Testis (tissue), 3 donors: ENCODE measurements around the gene MS4A18. TPM values are rescaled to one million over a fixed set of nuclear protein-coding genes. Genes with fewer than 3 reads are reported as not detected.

Experiments used
- DNase-seq: peaks from one replicate; pipeline ENCODE4 v3.0.0-alpha.2; 2019
- H3K27ac ChIP-seq, 2 donors: fragments of 200-600 bp; sonication (generic); one replicate each; pipeline ENCODE4 v1.5.1; 2019
- H3K27me3 ChIP-seq: fragments of 200-600 bp; sonication (generic); one replicate; pipeline ENCODE4 v1.5.1; 2019
- H3K36me3 ChIP-seq: fragments of 200-600 bp; sonication (generic); one replicate; pipeline ENCODE4 v1.5.1; 2017; ENCODE audit warnings: low read depth; ENCODE audit errors: missing control alignments
- H3K4me1 ChIP-seq: fragments of 200-600 bp; sonication (generic); one replicate; pipeline ENCODE4 v1.5.1; 2019
- H3K4me3 ChIP-seq, 2 donors: fragments of 200-600 bp; sonication (generic); one replicate each; pipeline ENCODE4 v1.5.1; 2017 to 2019
- H3K9me3 ChIP-seq: fragments of 200-600 bp; sonication (generic); one replicate; pipeline ENCODE4 v1.5.1; 2017
- CTCF ChIP-seq, 3 experiments: fragments of 450-650 bp in 2 of 3; fragments of 200-600 bp in 1 of 3; sonication (generic) in 1 of 3; IDR thresholded peaks; one replicate each; pipeline ENCODE4 v1.5.1; 2016 to 2019; ENCODE audit warnings: antibody characterized with exemption in 3 of 3, mild to moderate bottlenecking in 2 of 3, moderate library complexity in 1 of 3
- POLR2A ChIP-seq: fragments of 450-650 bp; IDR thresholded peaks from one replicate; pipeline ENCODE4 v1.6.1; 2017; ENCODE audit warnings: antibody characterized with exemption, mild to moderate bottlenecking, moderate library complexity
- WGBS, 2 donors: methylation state at CpG; one replicate each; pipeline ENCODE4 v1.1.5; 2018; 5-methylcytosine and 5-hydroxymethylcytosine counted together
- intact Hi-C: fragments of 100-400 bp; cut with DNase I; formaldehyde crosslinking; loops from one replicate; pipeline ENCODE4 v1.15.1; 2023; ENCODE audit warnings: low total_unique reads
- polyA plus RNA-seq: library from polyadenylated mRNA; stranded (reverse); fragments of 350-450 nt; fragmentation: Illumina TruSeq; extraction: RNeasy Lipid Tissue Mini Kit (QIAGEN cat#74804); gene quantifications from one replicate; pipeline ENCODE4 v1.2.3, GENCODE V29; 2014; ENCODE audit warnings: low read depth, low replicate concordance; ENCODE audit not compliant: insufficient read depth
- total RNA-seq, 2 donors: library from RNA; depleted of rRNA; stranded (reverse); fragments of >200 nt; gene quantifications; one replicate each; pipeline ENCODE4 v1.2.3, GENCODE V29; 2016

The MS4A18 gene
- total and polyA plus RNA-seq, 3 donors from 2014 or later: 0.50 to 0.96 TPM; not detected in 1

- Histone ChIP-seq H3K27ac (no peak overlapping the region), H3K4me1 (no peaks in the 10 kb centered on the region), H3K9me3 (no peaks in the 10 kb centered on the region), H3K27me3 (no peaks in the 10 kb centered on the region), H3K36me3 (no peaks in the 10 kb centered on the region), H3K4me3 (no peak overlapping the region)
- no peak for DNase-seq
- WGBS, 2 donors: 48 to 57% methylated on average over 8 of the region's 8 CpGs
- intact Hi-C loops: no loop called here
- TF ChIP-seq CTCF (IDR thresholded peaks at IDR 0.05): no peak
- no peak for TF ChIP-seq POLR2A
Measured at GRCh38 chr11:60731586-60731985, 7.1 kb downstream of the MS4A18 start.

GRCh38 chr11:60734279-60734678 is 9.8 kb downstream of the MS4A18 start:
- Histone ChIP-seq H3K27ac (no peak overlapping the region), H3K36me3 (no peaks in the 10 kb centered on the region), H3K9me3 (no peaks in the 10 kb centered on the region), H3K4me3 (no peak overlapping the region), H3K27me3 (no peaks in the 10 kb centered on the region), H3K4me1 (no peaks in the 10 kb centered on the region)
- no peak for TF ChIP-seq POLR2A
- no peak for TF ChIP-seq CTCF (IDR thresholded peaks at IDR 0.05)
- WGBS, 2 donors: 93 to 95% methylated on average over 4 of the region's 4 CpGs
- intact Hi-C loops: no loop called here
- no peak for DNase-seq

- Histone ChIP-seq H3K36me3 (no peaks in the 10 kb centered on the region), H3K4me3 (no peak overlapping the region), H3K27ac (no peak overlapping the region), H3K9me3 (no peaks in the 10 kb centered on the region), H3K4me1 (no peaks in the 10 kb centered on the region), H3K27me3 (no peaks in the 10 kb centered on the region)
- 81 to 88% methylated on average over 7 of the region's 7 CpGs for WGBS, 2 donors
- intact Hi-C loops: no loop called here
- DNase-seq: no peak
- TF ChIP-seq POLR2A: no peak
Measured at GRCh38 chr11:60739114-60739513, 14.6 kb downstream of the MS4A18 start.

- no peak overlapping the region for H3K4me3 ChIP-seq
- H3K9me3 ChIP-seq: no peaks in the 10 kb centered on the region
- H3K27me3 ChIP-seq: no peaks in the 10 kb centered on the region
- no peak for DNase-seq
- H3K36me3 ChIP-seq: no peaks in the 10 kb centered on the region
- H3K27ac ChIP-seq: no peak overlapping the region
- H3K4me1 ChIP-seq: no peaks in the 10 kb centered on the region
- TF ChIP-seq CTCF (IDR thresholded peaks at IDR 0.05): no peak
- TF ChIP-seq POLR2A: no peak
- intact Hi-C loops: no loop called here
Measured at GRCh38 chr11:60740573-60740972, 16.1 kb downstream of the MS4A18 start.

- WGBS, 2 donors: 83 to 93% methylated on average over 3 of the region's 3 CpGs
- intact Hi-C loops: no loop called here
Measured at GRCh38 chr11:60741421-60741820, 16.9 kb downstream of the MS4A18 start.

More at GRCh38 chr11:60741421-60741820, 16.9 kb downstream of the MS4A18 start:
- Histone ChIP-seq H3K27me3 (no peaks in the 10 kb centered on the region), H3K36me3 (no peaks in the 10 kb centered on the region), H3K27ac (no peak overlapping the region), H3K4me3 (no peak overlapping the region), H3K9me3 (no peaks in the 10 kb centered on the region), H3K4me1 (peaks cover under 1% of the 10 kb centered on the region)
- TF ChIP-seq POLR2A (no peak), CTCF (IDR thresholded peaks at IDR 0.05) (no peak)
- no peak for DNase-seq
